Endothelial cell (in vitro differentiated cells): ENCODE data around the gene VEGFA. TPM values are rescaled to one million over a fixed set of nuclear protein-coding genes. Genes with fewer than 3 reads are reported as not detected.

Experiments used
- DNase-seq: peaks from one replicate; pipeline ENCODE4 v3.0.0; 2021; ENCODE audit warnings: low spot score
- H3K27ac Mint-ChIP-seq: one replicate; pipeline ENCODE4 v1.8.0; 2021; ENCODE audit warnings: mixed read lengths, inconsistent platforms; ENCODE audit not compliant: unreplicated experiment
- H3K27me3 Mint-ChIP-seq: one replicate; pipeline ENCODE4 v1.8.0; 2021; ENCODE audit warnings: mild to moderate bottlenecking, moderate library complexity, mixed read lengths, inconsistent platforms; ENCODE audit not compliant: unreplicated experiment
- H3K36me3 Mint-ChIP-seq: one replicate; pipeline ENCODE4 v1.8.0; 2021; ENCODE audit warnings: mild to moderate bottlenecking, low read depth, mixed read lengths, inconsistent platforms; ENCODE audit not compliant: unreplicated experiment
- H3K4me1 Mint-ChIP-seq: one replicate; pipeline ENCODE4 v1.8.0; 2021; ENCODE audit warnings: mild to moderate bottlenecking, mixed read lengths, inconsistent platforms; ENCODE audit not compliant: unreplicated experiment
- H3K4me3 Mint-ChIP-seq: one replicate; pipeline ENCODE4 v1.8.0; 2021; ENCODE audit warnings: mild to moderate bottlenecking, mixed read lengths, inconsistent platforms; ENCODE audit not compliant: unreplicated experiment
- H3K9me3 Mint-ChIP-seq: one replicate; pipeline ENCODE4 v1.8.0; 2021; ENCODE audit warnings: mixed read lengths, inconsistent platforms; ENCODE audit not compliant: unreplicated experiment
- total RNA-seq: library from RNA; stranded (reverse); fragmentation: NEBNext Ultra II Directional; extraction: Animal tissue kit (Norgen Biotek cat#: 25700); gene quantifications from one replicate; pipeline ENCODE4 v1.2.1, GENCODE V29; 2021; ENCODE audit not compliant: unreplicated experiment
- TF ChIP-seq, protein P1 (sequence below): fragments of 200-600 bp; sonication (generic); IDR thresholded peaks from one replicate; pipeline ENCODE4 v1.5.0; 2021; ENCODE audit warnings: antibody characterized with exemption; ENCODE audit not compliant: unreplicated experiment

The VEGFA gene
- total RNA-seq, 1 donor from 2014 or later: 3.5 TPM

DNA sequence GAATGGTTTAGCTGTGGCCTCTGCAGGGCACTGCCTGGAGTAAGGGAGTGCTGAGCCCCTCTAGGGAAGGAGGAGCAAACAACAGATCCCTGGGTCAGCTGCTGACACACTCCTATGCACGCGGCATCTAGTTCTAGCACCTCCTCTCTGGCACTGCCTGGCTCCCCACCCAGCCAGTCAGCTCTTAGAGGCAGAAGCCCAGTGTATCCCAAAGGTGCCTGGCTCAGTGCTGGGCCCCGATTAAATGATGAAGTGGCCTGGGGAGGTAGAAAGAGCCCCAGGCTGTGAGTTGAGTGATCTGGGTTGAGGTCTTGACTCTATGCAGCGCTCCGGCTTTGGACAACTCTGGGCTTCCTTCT is 7.6 kb upstream of the VEGFA start:
- H3K4me1 Mint-ChIP-seq: peaks cover 7% of the 10 kb centered on the region
- no peaks in the 10 kb centered on the region for H3K9me3 Mint-ChIP-seq
- H3K27me3 Mint-ChIP-seq: peaks cover 11% of the 10 kb centered on the region
- H3K36me3 Mint-ChIP-seq: no peaks in the 10 kb centered on the region
- TF ChIP-seq, protein P1, sequence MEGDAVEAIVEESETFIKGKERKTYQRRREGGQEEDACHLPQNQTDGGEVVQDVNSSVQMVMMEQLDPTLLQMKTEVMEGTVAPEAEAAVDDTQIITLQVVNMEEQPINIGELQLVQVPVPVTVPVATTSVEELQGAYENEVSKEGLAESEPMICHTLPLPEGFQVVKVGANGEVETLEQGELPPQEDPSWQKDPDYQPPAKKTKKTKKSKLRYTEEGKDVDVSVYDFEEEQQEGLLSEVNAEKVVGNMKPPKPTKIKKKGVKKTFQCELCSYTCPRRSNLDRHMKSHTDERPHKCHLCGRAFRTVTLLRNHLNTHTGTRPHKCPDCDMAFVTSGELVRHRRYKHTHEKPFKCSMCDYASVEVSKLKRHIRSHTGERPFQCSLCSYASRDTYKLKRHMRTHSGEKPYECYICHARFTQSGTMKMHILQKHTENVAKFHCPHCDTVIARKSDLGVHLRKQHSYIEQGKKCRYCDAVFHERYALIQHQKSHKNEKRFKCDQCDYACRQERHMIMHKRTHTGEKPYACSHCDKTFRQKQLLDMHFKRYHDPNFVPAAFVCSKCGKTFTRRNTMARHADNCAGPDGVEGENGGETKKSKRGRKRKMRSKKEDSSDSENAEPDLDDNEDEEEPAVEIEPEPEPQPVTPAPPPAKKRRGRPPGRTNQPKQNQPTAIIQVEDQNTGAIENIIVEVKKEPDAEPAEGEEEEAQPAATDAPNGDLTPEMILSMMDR: no peak
- H3K4me3 Mint-ChIP-seq: no peak overlapping the region
- no peak for DNase-seq
- H3K27ac Mint-ChIP-seq: no peak overlapping the region

DNA sequence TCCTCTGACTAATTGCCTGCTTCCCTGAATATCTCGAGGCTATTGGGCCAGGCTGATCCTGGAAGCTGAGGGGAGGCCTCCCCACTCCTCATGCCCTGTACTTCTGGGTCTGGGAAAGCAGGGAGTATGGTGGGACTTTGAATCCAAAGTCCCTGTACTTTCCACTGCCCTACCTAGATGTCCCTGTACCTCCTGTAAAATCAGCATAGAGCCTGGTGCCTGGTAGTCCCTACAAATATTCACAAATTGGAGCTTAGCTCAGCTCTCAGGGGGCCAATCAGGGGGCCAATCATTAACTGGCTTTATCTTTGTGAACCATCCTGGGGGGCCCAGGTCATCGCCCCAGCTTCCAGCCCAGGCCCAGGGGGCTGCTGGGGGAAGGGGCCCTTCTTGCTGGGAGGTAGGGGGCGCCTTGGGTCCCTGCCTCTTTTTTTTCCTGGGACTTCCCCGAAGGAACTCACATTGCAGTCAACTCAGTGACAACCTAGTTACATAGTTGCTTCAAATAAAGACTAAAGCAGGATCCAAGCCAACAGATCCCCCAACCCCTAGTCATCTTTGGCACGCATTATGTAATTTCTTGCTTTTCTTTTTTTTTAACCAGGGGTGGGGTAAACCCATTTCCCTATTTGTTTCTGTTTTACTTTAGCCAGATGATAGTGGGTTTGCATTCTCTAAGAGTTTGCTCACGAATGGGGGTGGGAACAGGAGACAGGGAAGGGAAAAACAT is 6.9 kb upstream of the VEGFA start:
- H3K4me1 Mint-ChIP-seq: peaks cover 7% of the 10 kb centered on the region
- TF ChIP-seq, protein P1: no peak
- DNase-seq: no peak

DNA sequence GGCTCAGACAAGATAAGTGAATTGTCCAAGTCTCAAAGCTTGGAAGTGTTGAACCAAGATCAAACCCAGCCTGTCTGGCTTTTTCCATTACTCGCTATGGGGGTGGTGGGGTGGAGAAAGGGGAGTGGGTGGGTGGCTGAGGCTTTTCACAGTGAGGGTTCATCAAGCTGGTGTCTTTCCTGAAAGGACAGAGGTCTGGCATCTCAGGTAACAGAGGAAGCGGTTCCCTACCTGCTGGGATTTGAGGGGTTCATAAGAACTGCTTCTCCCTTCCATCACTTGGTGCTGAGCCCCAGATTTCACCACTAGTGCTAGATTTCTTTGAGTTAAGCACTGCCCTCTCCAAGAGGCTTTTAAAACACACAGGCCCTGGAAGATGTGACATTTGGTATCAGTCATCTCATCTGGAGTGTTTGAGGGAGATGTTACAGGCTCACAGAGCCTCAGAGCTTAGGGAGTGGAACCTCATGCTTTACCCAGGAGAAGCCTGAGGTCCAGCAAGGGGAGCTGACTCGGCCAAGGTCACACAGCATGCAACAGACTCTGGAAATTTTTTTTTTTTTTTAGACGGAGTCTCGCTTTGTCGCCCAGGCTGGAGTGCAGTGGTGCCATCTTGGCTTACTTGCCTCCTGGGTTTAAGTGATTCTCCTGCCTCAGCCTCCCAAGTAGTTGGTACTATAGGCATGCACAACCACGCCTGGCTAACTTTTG is 6.0 kb upstream of the VEGFA start:
- Mint-ChIP-seq H3K4me1 (peaks cover 7% of the 10 kb centered on the region), H3K4me3 (no peak overlapping the region), H3K9me3 (no peaks in the 10 kb centered on the region), H3K27ac (no peak overlapping the region), H3K27me3 (peaks cover 8% of the 10 kb centered on the region), H3K36me3 (no peaks in the 10 kb centered on the region)
- TF ChIP-seq, protein P1: no peak
- no peak for DNase-seq

More for the DNA sequence above, 6.9 kb upstream of the VEGFA start:
- Mint-ChIP-seq H3K27ac (no peak overlapping the region), H3K4me3 (no peak overlapping the region), H3K9me3 (no peaks in the 10 kb centered on the region), H3K36me3 (no peaks in the 10 kb centered on the region), H3K27me3 (peaks cover 10% of the 10 kb centered on the region)

DNA sequence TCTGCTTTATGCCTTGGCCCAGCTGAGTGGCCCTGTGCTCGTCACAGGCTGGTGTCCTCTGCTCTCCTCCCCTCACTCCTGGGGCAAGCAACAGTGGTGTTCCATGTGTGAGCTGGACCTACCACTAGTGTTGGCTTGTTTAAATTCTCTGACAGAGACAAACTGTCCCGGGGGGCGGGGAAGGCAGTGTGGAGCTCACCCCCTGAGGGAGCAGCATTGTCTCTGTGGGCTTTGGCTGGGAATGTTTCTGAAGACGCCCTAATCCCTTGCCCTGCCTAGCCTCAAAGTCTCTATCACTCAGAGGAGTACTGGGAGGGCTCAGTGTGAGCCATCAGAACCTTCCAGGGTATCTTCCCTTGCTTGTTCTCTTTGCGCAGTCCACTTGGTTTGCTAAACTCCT is 5.2 kb upstream of the VEGFA start:
- Mint-ChIP-seq H3K36me3 (no peaks in the 10 kb centered on the region), H3K27ac (no peak overlapping the region), H3K4me3 (no peak overlapping the region), H3K9me3 (no peaks in the 10 kb centered on the region), H3K27me3 (peaks cover 13% of the 10 kb centered on the region), H3K4me1 (peaks cover 7% of the 10 kb centered on the region)
- TF ChIP-seq, protein P1: no peak
- no peak for DNase-seq
